ENCODE measurements around the gene TAF1B.

- TF ChIP-seq CTCF (IDR thresholded peaks at IDR 0.05), result no peak
- TF ChIP-seq POLR2A (IDR thresholded peaks at IDR 0.05), result no peak
Observed at GRCh38 chr2:9967053-9967775, 123.9 kb downstream of the TAF1B start.
